Activated naive CD8-positive, alpha-beta T cell treated with anti-CD3 and anti-CD28 coated beads, Interleukin-2, amount 10 ng/mL, durations not matched to agents 7 days and 5 days (primary cell): ENCODE data around the gene ITGA5. TPM values are rescaled to one million over a fixed set of nuclear protein-coding genes. Genes with fewer than 3 reads are reported as not detected.
A peak's percentile ranks its signal among the peaks of the same experiment; 100 is the strongest.

Experiments used
- ATAC-seq: fragments of 150-1000 bp; cut with Tn5 transposase; one replicate; pipeline ENCODE4 v1.10.0; 2021; ENCODE audit warnings: low read depth, moderate library complexity
- POLR2A ChIA-PET: fragments of 350-600 bp; sonication (Branson Sonifier 250); formaldehyde crosslinking; loops from one replicate; lab custom pipeline; 2021; ENCODE audit warnings: antibody characterized with exemption; lab: Charles Lee
- DNase-seq: peaks from one replicate; pipeline ENCODE4 v3.0.0; 2021
- H3K27ac Mint-ChIP-seq: one replicate; pipeline ENCODE4 v1.8.0; 2022; ENCODE audit warnings: mild to moderate bottlenecking, mixed read lengths
- H3K27me3 Mint-ChIP-seq: one replicate; pipeline ENCODE4 v1.8.0; 2022; ENCODE audit warnings: mild to moderate bottlenecking, moderate library complexity, mixed read lengths
- H3K36me3 Mint-ChIP-seq: one replicate; pipeline ENCODE4 v1.8.0; 2021; ENCODE audit warnings: mild to moderate bottlenecking, mixed read lengths
- H3K4me1 Mint-ChIP-seq: one replicate; pipeline ENCODE4 v1.8.0; 2021; ENCODE audit warnings: mixed read lengths
- H3K4me3 Mint-ChIP-seq: one replicate; pipeline ENCODE4 v1.8.0; 2022; ENCODE audit warnings: mild to moderate bottlenecking, moderate library complexity, mixed read lengths
- H3K9me3 Mint-ChIP-seq: one replicate; pipeline ENCODE4 v1.8.0; 2021; ENCODE audit warnings: mixed read lengths
- total RNA-seq, 2 experiments: library from RNA; stranded (reverse); gene quantifications; one replicate each; pipeline ENCODE4 v1.2.3, GENCODE V29; 2021

Gene ITGA5
- total RNA-seq, 2 experiments from 2014 or later: 84.5 to 90.6 TPM

- ATAC-seq (no peak), DNase-seq (no peak)
- H3K27me3 Mint-ChIP-seq: peaks cover 23% of the 10 kb centered on the region
- H3K9me3 Mint-ChIP-seq: no peaks in the 10 kb centered on the region
- POLR2A ChIA-PET: no interaction called here
- H3K4me3 Mint-ChIP-seq: no peak overlapping the region
- peaks cover 9% of the 10 kb centered on the region for H3K4me1 Mint-ChIP-seq
- no peak overlapping the region for H3K27ac Mint-ChIP-seq
- H3K36me3 Mint-ChIP-seq: no peaks in the 10 kb centered on the region
Observed at GRCh38 chr12:54442099-54442498, 23.0 kb upstream of the ITGA5 start.

GRCh38 chr12:54439521-54440255 lies 20.6 kb upstream of the ITGA5 start:
- H3K9me3 Mint-ChIP-seq: no peaks in the 10 kb centered on the region
- DNase-seq: no peak
- POLR2A ChIA-PET: interaction anchor here (1.1 to 3.1 kb wide), 2 partner anchors 40 to 58 kb away, joined by 3 to 15 read pairs; partner anchors contain the start of gene NCKAP1L
- H3K4me3 Mint-ChIP-seq: no peak overlapping the region
- H3K27ac Mint-ChIP-seq: no peak overlapping the region
- peak; percentile 79 for ATAC-seq
- H3K4me1 Mint-ChIP-seq: peaks cover 10% of the 10 kb centered on the region
- no peaks in the 10 kb centered on the region for H3K36me3 Mint-ChIP-seq
- peaks cover 25% of the 10 kb centered on the region for H3K27me3 Mint-ChIP-seq

GRCh38 chr12:54439096-54439495 lies 20.0 kb upstream of the ITGA5 start:
- H3K4me3 Mint-ChIP-seq: no peak overlapping the region
- H3K27me3 Mint-ChIP-seq: peaks cover 20% of the 10 kb centered on the region
- H3K9me3 Mint-ChIP-seq: no peaks in the 10 kb centered on the region
- POLR2A ChIA-PET: interaction anchor here (1.8 to 3.1 kb wide), 2 partner anchors 26 to 40 kb away, joined by 6 to 15 read pairs; no protein-coding TSS in a partner anchor
- DNase-seq: no peak
- no peak for ATAC-seq
- peaks cover 8% of the 10 kb centered on the region for H3K4me1 Mint-ChIP-seq
- no peak overlapping the region for H3K27ac Mint-ChIP-seq
- H3K36me3 Mint-ChIP-seq: no peaks in the 10 kb centered on the region

- H3K4me1 Mint-ChIP-seq: peaks cover 9% of the 10 kb centered on the region
- POLR2A ChIA-PET: interaction anchor here (0.7 to 3.1 kb wide), 3 partner anchors 14 to 39 kb away, joined by 3 to 15 read pairs (median 6); no protein-coding TSS in a partner anchor
Observed at GRCh38 chr12:54438517-54438916, 19.5 kb upstream of the ITGA5 start.

GRCh38 chr12:54437697-54438096 lies 18.6 kb upstream of the ITGA5 start:
- Mint-ChIP-seq H3K27me3 (peaks cover 19% of the 10 kb centered on the region), H3K4me1 (peaks cover 16% of the 10 kb centered on the region), H3K4me3 (no peak overlapping the region), H3K36me3 (no peaks in the 10 kb centered on the region), H3K9me3 (no peaks in the 10 kb centered on the region), H3K27ac (no peak overlapping the region)
- POLR2A ChIA-PET: interaction anchor here (0.7 to 3.1 kb wide), 3 partner anchors 13 to 38 kb away, joined by 3 to 15 read pairs (median 6); no protein-coding TSS in a partner anchor
- ATAC-seq (no peak), DNase-seq (no peak)

More at GRCh38 chr12:54438517-54438916, 19.5 kb upstream of the ITGA5 start:
- H3K36me3 Mint-ChIP-seq: no peaks in the 10 kb centered on the region
- H3K27me3 Mint-ChIP-seq: peaks cover 20% of the 10 kb centered on the region
- H3K9me3 Mint-ChIP-seq: no peaks in the 10 kb centered on the region
- DNase-seq: no peak
- H3K27ac Mint-ChIP-seq: no peak overlapping the region
- no peak overlapping the region for H3K4me3 Mint-ChIP-seq
- no peak for ATAC-seq

GRCh38 chr12:54437243-54437642 lies 18.2 kb upstream of the ITGA5 start:
- Mint-ChIP-seq H3K9me3 (no peaks in the 10 kb centered on the region), H3K27ac (no peak overlapping the region), H3K4me1 (peaks cover 19% of the 10 kb centered on the region), H3K4me3 (no peak overlapping the region), H3K36me3 (no peaks in the 10 kb centered on the region), H3K27me3 (peaks cover 15% of the 10 kb centered on the region)
- POLR2A ChIA-PET: interaction anchor here (1.8 to 3.1 kb wide), 2 partner anchors 25 to 38 kb away, joined by 6 to 15 read pairs; no protein-coding TSS in a partner anchor
- DNase-seq (no peak), ATAC-seq (no peak)

GRCh38 chr12:54432815-54433164 lies 13.7 kb upstream of the ITGA5 start:
- POLR2A ChIA-PET: interaction anchor here (0.6 to 1.3 kb wide), 3 partner anchors 13 to 51 kb away, joined by 3 read pairs; no protein-coding TSS in a partner anchor
- Mint-ChIP-seq H3K4me1 (peaks cover 35% of the 10 kb centered on the region), H3K9me3 (no peaks in the 10 kb centered on the region), H3K27me3 (peaks cover 10% of the 10 kb centered on the region), H3K36me3 (peaks cover 1% of the 10 kb centered on the region), H3K4me3 (peak overlapping the region; percentile 66), H3K27ac (no peak overlapping the region)
- DNase-seq (peak; percentile 25), ATAC-seq (peak; percentile 23)

- Mint-ChIP-seq H3K36me3 (peaks cover 1% of the 10 kb centered on the region), H3K27ac (peak overlapping the region; percentile 57), H3K4me1 (peaks cover 38% of the 10 kb centered on the region), H3K4me3 (peak overlapping the region; percentile 66), H3K9me3 (no peaks in the 10 kb centered on the region), H3K27me3 (peaks cover 8% of the 10 kb centered on the region)
- peak; percentile 32 for DNase-seq
- peak; percentile 38 for ATAC-seq
- POLR2A ChIA-PET: interaction anchor here (0.6 to 1.8 kb wide), 6 partner anchors 12 to 50 kb away, joined by 3 to 5 read pairs (median 3); no protein-coding TSS in a partner anchor
Observed at GRCh38 chr12:54431911-54432814, 13.1 kb upstream of the ITGA5 start.

GRCh38 chr12:54430471-54431069 lies 11.5 kb upstream of the ITGA5 start:
- ATAC-seq: no peak
- Mint-ChIP-seq H3K9me3 (no peaks in the 10 kb centered on the region), H3K4me3 (no peak overlapping the region), H3K36me3 (peaks cover 1% of the 10 kb centered on the region), H3K4me1 (peaks cover 37% of the 10 kb centered on the region), H3K27ac (no peak overlapping the region), H3K27me3 (peaks cover 13% of the 10 kb centered on the region)
- POLR2A ChIA-PET: interaction anchor here (1.8 kb wide), 1 partner anchor 17 kb away, joined by 5 read pairs; no protein-coding TSS in a partner anchor
- DNase-seq: no peak

- Mint-ChIP-seq H3K27ac (no peak overlapping the region), H3K9me3 (no peaks in the 10 kb centered on the region), H3K36me3 (peaks cover 1% of the 10 kb centered on the region), H3K4me1 (peaks cover 37% of the 10 kb centered on the region), H3K27me3 (peaks cover 20% of the 10 kb centered on the region), H3K4me3 (no peak overlapping the region)
- POLR2A ChIA-PET: interaction anchor here (0.8 kb wide), 1 partner anchor 11 kb away, joined by 6 read pairs; the partner anchor contains the start of gene ITGA5
- no peak for ATAC-seq
- DNase-seq: peak; percentile 15
Observed at GRCh38 chr12:54429014-54429471, 10.0 kb upstream of the ITGA5 start.

- POLR2A ChIA-PET: interaction anchor here (1.0 to 1.5 kb wide), 2 partner anchors 12 to 15 kb away, joined by 3 to 5 read pairs; no protein-coding TSS in a partner anchor
- H3K27ac Mint-ChIP-seq: no peak overlapping the region
- H3K9me3 Mint-ChIP-seq: no peaks in the 10 kb centered on the region
- peaks cover 1% of the 10 kb centered on the region for H3K36me3 Mint-ChIP-seq
- no peak for ATAC-seq
- no peak overlapping the region for H3K4me3 Mint-ChIP-seq
- peak; percentile 19 for DNase-seq
- H3K27me3 Mint-ChIP-seq: peaks cover 24% of the 10 kb centered on the region
- H3K4me1 Mint-ChIP-seq: peaks cover 36% of the 10 kb centered on the region
Observed at GRCh38 chr12:54428050-54429013, 9.3 kb upstream of the ITGA5 start.
